ENCODE data around the gene FZD8.

FZD8 gene

DNA sequence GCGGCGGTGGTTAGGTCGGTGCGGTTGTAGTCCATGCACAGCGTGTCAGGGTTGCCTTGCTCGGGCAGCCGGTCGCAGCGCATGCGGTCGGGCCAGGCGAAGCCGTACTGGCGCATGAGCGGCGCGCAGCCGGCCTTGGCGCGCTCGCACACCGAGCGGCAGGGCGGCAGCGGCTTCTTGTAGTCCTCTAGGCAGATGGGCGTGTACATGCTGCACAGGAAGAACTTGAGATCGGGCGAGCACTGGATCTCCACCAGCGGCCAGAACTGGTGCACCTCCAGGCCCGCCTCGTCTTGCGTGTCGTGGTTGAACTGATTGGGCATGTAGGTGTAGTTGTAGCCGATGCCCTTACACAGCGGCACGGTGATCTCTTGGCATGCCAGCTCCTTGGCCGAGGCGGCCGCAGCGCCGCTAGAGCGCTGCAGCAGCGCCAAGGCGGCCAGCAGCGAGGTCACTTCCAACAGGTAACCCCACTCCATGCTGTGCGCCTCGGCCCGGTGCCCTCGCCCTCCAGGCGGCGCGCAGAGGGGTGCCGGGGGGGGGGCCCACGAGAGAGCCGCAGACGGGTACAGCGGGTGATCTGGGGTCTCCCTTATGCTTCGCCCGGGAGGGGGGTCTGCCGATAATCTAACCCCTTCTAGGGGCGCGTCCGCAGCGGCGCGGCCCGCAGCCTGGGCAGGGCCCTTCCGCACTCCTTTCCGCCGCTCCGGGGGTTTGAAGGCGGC lies 983 bp downstream of the FZD8 start:
- DNase-seq = peak; percentile 85

DNA sequence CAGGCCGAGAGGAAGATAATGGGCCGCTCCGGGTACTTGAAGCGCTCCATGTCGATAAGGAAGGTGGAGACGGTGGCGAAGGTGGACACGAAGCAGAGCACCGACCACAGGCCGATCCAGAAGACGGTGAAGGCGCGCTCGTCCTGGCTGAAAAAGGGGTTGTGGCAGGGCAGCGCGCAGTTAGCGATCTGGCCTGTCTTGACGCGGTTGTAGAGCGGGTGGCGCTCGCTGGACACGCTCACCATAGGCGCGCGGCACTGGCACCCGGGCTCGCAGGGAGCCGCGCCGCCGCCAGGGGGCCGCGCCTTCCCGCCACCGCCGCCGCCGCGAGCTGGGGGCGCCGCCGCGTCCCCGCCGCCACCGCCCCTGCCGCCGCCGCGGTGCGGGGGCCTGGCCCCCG lies 1.6 kb downstream of the FZD8 start:
- DNase-seq = peak; percentile 71

DNA sequence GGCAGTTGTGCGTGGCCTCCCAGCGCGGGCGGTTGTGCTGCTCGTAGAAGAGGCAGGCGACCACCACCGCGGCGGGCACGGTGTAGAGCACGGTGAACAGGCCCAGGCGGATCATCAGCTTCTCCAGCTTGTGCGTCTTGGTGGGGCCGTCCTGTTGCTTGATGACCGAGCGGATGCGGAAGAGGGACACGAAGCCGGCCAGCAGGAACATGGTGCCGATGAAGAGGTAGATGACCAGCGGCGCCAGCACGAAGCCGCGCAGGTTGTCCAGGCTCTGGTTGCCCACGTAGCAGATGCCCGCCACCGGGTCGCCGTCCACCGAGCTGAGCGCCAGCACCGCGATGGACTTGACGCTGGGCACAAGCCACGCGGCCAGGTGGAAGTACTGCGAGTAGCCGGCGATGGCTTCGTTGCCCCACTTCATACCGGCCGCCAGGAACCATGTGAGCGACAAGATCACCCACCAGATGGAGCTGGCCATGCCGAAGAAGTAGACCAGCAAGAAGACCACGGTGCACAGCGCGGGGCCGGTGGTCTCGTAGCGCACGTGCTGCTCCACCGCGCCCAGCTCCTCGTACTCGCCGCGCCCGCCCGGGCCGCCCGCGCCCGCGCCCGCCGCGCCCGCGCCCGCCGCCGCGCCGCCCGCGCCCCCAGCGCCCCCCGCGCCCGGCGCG lies 2.2 kb downstream of the FZD8 start:
- DNase-seq = no peak

DNA sequence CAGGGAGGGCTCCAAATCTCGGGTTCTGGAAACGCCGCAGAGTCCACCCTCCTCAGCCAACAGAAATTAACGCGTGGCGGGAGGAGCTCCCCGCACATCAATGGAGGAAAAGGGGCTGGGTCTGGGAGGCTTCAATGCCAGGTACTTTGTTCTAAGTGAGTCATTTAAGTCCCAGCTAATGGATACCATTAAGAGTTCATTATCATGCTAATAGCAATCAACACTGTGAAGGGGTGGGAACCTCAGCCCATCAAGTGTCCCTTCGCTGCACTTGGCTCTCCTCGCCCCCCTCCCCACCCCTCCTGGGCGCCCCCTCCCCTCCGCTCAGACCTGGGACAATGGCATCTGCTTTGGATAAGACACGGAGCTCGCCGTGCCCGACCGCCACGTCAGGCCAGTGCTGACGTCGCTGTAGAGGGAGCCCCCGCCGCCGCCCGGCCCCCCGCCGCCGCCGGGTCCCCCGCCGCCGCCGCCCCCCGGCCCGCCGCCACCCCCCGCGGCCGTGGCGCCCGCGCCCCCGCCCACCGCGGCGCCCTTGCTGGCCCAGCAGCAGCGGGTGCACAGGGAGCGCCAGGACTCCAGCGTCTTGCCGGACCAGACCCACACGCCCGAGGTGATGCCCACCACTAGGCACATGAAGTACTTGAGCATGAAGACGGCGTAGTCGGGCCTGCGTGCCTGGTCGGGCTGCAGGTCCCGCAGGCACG lies 2.9 kb downstream of the FZD8 start:
- DNase-seq = no peak

DNA sequence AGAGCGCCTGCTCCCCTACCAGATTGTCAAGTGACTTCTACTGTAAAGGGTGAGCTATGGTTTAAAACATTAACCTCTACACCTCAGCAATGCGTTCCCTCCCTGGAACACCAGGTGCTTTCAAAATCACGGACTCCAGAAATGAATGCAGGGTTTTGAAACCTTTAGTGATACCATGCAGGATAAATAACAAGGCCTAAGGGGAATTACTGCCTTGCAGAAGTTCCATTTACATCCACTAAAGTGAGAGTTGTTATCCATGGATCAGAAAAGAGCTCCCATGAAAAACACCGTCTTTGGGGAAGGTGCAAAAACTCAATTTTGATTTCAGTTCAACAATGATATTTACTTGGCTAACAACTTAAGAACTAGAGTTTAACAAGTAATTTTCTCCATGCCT lies 4.0 kb downstream of the FZD8 start:
- DNase-seq = no peak

DNA sequence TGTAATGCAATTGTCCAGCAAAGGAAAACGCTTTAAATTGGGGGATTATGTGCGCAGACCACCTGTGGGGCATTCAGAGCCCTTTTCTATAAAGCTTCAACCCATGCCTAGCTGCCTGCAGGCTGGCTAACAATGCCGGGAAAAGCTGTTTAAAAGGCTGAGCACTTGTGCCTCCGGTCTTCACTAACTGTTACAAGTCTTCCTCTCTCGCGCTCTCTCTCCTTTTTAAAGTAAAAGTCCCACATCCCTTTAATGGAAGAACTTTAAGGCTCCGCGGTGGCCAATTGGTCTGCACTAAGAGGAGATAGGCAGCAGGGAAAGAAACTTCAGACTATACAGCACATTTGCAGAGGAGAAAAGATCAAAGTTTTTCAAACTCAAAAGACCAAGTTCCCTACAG lies 4.6 kb downstream of the FZD8 start:
- DNase-seq = no peak

DNA sequence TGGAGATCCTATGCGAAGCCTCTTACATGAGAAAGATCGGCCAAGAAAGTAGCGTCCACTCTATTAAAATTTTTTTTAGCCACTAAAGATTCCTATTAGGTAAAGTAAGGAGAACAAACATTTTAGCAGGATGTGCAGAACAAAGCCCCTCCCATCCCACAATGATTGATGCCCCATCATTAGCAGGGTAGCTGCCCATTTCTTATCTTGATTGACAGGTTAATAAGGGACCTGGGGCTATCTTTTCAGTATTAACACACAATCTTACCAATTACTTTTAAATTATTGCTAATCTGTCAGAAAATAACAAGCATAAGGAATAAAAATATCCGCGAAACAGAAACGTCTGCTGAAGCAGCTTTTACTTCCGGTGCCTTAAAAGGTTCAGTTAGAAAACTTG lies 5.1 kb downstream of the FZD8 start:
- no peak for DNase-seq

DNA sequence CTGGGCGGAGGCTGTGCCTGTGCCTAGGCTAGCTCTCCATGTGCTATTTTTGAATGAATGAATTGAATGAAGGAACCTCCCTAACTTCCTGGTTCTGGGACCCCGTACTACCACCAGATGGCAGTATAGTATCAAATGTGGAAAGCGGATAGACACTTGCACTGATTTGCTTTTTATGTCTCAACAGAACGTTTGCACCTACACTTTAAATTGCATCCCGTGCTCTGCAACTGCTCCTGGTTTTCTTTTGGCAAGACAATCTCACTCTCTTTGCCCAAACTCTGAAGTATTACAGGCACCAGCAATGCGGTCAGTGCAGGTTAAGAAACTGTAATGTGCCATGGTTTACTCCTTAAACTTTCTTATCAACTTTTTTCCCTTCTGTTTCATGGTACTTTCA lies 6.5 kb downstream of the FZD8 start:
- peak; percentile 68 for DNase-seq

DNA sequence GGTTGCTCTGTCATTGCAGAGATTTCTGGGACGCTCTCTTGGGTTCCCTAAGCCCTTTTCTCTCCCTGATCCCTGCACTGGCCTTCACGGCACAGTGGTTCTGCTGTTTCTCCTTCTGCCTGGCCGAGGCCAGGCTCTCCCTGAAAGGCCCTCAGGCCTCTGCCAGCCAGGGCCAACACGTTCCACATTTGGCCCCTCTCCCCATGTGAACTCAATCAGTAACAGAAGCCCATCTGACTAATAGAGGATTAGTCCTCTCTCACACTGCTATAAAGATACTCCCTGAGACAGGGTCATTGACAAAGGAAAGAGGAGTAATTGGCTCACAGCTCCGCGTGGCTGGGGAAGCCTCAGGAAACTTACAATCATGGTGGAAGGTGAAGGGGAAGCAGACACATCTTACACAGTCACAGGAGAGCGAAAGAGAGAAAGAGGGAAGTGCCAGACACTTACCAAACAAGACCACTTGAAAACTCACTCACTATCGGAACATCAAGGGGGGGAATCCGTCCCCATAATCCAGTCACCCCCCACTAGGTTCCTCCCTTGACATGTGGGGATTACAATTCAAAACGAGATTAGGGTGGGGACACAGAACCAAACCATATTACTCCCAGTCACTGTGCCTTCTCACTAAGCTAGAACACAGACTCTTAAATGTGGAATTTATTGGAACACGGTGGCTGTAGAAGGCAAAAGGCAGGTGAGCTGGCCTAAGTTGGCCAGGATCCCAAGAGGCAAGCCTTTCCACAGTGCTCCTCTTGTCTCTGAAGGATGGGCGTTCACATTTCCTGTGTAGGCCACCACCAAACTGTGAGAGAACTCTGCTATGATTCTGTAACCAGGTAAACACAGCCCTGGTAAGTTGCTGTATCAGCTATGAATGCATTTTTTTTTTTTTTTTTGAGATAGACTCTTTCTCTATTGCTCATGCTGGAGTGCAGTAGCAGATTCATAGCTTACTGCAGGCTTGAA lies 8.8 kb downstream of the FZD8 start:
- DNase-seq = no peak

DNA sequence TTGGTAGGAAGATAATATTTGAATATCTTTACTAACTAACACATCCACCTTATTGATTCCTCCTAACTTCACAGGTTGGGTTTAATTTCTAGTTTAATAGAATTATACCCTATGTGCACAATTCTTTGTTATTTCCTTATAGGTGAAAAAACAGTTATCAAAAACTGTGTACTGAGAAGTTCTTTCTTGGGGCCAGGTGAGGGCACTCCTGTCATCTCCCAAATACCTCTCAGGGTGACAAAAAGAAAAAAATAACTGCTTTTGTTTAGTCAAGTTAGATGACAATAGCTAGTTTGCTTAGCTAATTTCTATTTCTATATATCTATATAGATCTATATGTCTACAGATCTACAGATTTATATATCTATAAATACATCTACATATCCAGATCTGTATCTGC lies 10.1 kb downstream of the FZD8 start:
- DNase-seq = no peak

DNA sequence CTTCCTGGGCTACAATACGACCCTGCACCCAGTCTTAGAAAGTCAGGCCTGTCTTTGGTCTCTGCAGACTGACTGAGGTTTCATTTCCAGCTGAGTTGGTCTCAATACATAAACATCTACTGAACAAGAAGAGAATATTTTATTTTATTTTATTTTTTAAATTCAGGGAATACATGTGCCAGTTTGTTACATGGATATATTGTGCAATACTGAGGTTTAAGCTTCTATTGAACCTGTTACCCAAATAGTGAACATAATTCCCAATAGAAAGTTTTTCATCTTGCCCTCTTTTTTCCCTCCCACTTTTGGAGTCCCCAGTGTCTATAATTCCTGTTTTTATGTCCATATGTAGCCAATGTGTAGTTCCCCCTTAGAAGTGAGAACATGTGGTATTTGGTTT lies 10.7 kb downstream of the FZD8 start:
- no peak for DNase-seq

DNA sequence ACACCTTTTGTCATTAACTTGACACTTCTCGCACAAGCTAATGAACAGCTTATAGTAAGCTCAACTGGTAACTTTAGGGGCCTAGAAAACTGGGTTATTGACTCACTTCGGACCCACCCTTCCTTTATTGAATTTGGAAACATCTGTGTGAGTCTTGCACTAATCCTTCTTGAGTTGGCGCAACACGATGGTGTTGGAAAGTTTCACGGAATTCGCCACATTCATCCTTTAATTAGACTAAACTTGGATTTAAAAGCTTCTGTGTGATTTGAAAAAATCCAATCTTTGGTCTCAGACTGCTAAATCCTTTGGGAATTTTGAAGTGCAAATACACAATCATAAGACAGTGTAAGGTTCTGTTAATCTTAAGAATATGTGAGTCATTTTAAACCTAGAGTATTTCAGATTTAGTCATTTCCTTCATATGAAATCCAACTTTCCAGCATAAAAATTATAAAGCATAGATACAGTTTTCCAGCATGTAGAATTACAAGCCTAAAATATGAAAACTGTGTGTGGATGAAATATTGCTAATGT lies 15.1 kb downstream of the FZD8 start:
- no peak for DNase-seq

DNA sequence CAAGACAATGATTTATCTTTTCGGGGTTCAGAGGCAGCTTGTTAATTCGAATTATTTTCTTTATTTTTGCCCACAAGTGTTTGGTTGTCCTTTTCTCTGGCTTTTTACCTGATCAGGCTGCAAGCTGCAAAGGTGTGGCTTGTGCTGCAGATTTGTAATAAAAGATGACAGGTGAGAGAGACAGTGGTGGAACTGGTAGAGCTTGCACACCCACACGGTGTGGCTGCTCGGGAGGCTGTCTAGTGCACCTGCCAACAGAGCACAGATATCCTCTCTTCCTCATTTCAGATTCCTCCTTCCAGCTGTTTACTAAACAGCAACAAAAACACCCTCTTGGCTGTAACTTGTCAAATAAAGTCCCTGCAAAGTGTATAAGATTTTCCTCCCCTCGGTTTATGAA lies 27.8 kb downstream of the FZD8 start:
- no peak for DNase-seq

DNA sequence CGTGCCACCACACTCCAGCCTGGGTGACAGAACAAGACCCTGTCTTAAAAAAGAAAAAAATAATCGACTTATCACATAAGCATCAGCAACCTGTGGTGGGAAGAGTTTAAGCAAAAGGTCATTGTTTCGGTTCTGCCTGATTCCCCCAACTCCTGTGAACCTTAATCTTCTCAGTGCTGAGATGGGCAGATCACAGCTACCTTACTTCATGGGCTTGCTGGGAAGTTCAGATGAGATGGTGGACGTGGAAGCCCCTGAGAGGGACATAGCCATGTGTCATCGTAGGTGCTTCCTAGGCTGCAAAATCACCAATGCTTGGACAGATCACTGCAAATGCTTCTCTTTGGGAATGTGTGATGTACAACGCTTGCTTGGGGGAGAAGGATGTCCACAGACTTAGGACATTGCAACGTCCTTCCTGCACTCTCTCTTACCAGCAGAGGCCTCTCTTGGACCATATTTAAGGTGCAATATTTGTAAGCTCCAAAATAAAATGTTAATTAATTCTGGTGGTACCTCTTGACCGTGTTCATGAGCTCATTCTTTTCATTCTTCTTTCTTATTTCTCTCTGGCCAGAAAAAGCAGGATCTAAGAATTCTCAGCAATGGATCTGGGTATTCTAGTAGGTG lies 28.4 kb downstream of the FZD8 start:
- no peak for DNase-seq

DNA sequence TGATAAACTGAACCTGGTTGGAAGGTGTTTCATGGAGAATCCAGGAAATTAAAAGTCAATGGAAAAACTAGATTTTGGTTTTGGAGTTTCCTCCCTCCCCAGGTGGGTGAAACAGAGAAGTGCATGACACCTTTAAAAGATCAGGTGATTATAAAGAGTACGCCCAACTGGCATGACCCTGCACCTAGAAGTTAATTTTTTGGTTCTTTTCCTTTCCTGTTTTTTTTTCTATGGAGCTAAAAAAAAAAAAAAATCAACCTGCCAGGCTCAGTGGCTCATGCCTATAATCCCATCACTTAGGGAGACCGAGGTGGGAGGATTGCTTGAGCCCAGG lies 29.0 kb downstream of the FZD8 start:
- no peak for DNase-seq

DNA sequence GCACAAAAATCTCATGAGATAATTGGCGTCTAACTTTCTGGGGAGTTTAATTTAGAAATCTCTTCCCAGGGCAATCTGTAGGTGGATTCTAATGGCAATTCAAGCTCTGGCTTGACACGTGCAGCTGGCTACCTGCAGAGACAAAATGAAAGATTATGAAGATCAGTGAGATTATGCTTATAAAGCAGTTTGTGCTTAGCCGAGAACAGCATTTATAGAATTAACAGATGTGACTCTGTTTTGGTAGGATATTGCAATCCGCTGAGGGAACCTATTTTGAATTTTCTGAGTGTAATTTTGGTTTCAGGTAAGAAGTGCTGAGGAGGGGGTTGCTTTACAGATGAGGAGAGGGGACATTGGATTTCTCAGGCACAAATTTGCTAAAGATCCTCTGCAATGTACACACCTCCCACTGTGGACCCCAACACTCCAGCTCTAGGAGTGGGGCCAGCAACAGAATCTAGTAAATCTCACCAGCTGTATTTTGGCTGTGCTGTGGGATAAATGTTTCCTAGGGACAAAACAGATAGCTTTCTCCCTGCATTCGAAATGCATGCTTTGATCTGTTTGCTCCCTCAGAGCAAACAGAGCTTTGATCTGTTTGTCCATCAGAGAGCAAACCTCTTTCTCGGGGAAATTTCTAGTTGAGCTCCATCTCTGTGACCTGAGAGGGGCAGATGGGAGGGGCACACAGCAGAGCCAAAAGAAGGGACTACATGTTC lies 29.6 kb downstream of the FZD8 start:
- DNase-seq = no peak

DNA sequence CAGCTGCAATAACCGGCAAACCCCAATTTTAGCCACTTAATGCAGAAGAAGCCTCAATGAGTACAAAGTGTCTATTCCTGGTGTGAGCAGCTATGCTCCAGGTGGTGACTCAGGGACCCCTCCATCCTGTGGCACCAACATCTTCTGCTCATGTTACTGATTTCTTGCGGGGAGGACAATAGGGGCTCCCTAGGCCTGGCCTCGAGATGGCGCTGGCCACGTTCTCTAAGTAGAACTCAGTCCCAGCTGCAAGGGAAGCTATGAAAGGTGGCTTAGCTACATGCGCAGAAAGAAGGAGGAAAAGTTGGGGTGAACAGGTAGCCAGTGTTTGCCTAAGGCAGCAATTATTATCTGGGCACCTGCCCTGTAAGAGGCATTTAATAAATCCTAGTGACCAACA lies 30.3 kb downstream of the FZD8 start:
- no peak for DNase-seq

DNA sequence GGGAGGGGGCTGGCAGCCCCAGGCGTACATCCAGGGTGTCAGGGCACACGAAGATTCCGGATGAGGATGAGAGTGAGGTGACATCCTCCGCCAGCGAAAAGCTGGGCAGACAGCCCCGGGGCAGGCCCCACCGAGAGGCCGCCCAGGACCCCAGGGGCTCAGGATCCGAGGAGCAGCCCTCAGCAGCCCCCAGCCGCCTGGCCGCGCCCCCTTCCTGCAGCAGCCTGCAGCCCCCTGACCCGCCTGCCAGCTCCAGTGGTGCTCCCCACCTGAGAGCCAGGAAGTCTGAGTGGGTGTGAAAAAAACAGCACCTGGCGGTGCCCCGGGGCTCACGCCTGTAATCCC lies 33.8 kb downstream of the FZD8 start:
- no peak for DNase-seq

DNA sequence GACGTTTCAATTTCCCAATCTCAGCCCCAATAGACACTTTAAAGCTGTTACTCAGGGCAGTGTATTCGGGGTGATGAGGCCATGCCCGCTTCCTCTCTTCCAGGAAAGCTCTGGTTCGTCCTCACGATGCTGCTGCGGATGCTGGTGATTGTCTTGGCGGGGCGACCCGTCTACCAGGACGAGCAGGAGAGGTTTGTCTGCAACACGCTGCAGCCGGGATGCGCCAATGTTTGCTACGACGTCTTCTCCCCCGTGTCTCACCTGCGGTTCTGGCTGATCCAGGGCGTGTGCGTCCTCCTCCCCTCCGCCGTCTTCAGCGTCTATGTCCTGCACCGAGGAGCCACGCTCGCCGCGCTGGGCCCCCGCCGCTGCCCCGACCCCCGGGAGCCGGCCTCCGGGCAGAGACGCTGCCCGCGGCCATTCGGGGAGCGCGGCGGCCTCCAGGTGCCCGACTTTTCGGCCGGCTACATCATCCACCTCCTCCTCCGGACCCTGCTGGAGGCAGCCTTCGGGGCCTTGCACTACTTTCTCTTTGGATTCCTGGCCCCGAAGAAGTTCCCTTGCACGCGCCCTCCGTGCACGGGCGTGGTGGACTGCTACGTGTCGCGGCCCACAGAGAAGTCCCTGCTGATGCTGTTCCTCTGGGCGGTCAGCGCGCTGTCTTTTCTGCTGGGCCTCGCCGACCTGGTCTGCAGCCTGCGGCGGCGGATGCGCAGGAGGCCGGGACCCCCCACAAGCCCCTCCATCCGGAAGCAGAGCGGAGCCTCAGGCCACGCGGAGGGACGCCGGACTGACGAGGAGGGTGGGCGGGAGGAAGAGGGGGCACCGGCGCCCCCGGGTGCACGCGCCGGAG lies 34.4 kb downstream of the FZD8 start:
- DNase-seq = peak; percentile 53

DNA sequence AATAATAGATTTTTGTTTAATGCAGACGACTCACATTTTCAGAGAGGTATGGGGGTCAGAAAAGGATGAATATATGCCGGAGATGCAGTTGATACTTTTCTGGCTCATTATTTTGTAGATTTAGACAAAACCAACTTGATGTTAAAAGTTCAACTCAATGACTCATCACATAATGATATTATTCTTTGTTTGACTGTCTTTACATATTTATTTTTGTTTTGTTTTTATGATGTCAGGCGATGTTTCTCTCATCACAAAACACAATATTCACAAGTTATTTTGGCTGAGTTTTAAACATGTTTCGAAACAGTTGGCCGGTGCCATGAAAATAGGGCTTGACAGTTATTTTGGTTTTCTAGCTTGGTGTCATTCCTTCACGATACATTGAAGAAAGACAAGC lies 35.7 kb downstream of the FZD8 start:
- no peak for DNase-seq

DNA sequence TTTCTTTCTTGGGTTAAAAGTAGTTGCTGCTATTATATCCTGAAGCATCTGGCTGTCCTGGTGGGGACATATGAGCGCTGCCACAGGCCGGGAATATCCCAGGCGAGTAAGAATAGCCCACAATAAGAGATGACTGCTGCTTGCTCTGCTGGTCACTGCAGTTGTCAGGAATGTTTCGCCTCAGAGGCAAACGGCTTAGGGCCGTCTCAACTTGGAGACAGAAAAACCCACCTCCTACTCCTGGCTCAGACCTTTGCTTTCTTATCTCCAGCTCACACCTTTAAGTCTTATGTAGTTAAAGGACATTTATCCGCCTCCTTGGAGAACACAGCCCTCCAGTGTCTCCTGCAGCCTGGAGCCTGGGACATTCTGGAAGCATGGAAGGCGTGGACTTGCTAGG lies 36.9 kb downstream of the FZD8 start, which contains the start of gene GJD4:
Gene GJD4, plus strand, starts transcription at position 151 of the 400 bp plus-strand sequence. Its CDS starts 227 bp downstream, at position 378.
- no peak for DNase-seq
